SK-N-SH treated with all-trans-retinoic acid at 6 μM for 48 hours (cell line): ENCODE measurements around the gene PTPRD.

ENCODE experiments used
- ATAC-seq: fragments of 200-7000 bp; cut with Tn5 transposase; 3 replicates; pipeline ENCODE4 v1.9.1; 2020; ENCODE audit warnings: mild to moderate bottlenecking, moderate library complexity
- ARNTL ChIP-seq: fragments of 450-650 bp; formaldehyde crosslinking; IDR thresholded peaks from 2 replicates; pipeline ENCODE4 v1.5.0; 2020; ENCODE audit warnings: low read depth, mild to moderate bottlenecking, moderate library complexity, borderline replicate concordance
- CREB5 ChIP-seq: fragments of 250-450 bp; sonication (Bioruptor Pico); IDR thresholded peaks from 2 replicates; pipeline ENCODE4 v1.5.1; 2020; ENCODE audit warnings: low read depth, mild to moderate bottlenecking, moderate library complexity
- CSDC2 ChIP-seq: fragments of 250-450 bp; sonication (Bioruptor Pico); IDR thresholded peaks from 2 replicates; pipeline ENCODE4 v1.5.0; 2020; ENCODE audit warnings: mild to moderate bottlenecking, moderate library complexity
- CSRNP3 ChIP-seq: fragments of 250-450 bp; sonication (Bioruptor Pico); IDR thresholded peaks from 2 replicates; pipeline ENCODE4 v1.5.1; 2021; ENCODE audit warnings: mild to moderate bottlenecking, moderate library complexity
- ESRRG ChIP-seq: fragments of 250-450 bp; sonication (Bioruptor Pico); IDR thresholded peaks from 2 replicates; pipeline ENCODE4 v1.6.1; 2021; ENCODE audit warnings: mild to moderate bottlenecking
- GLIS3 ChIP-seq: fragments of 250-450 bp; sonication (Bioruptor Pico); IDR thresholded peaks from 2 replicates; pipeline ENCODE4 v1.5.0; 2020; ENCODE audit warnings: mild to moderate bottlenecking, moderate library complexity
- ISL1 ChIP-seq: fragments of 250-450 bp; sonication (Bioruptor Pico); IDR thresholded peaks from 2 replicates; pipeline ENCODE4 v2.1.2; 2022; ENCODE audit warnings: mild to moderate bottlenecking, moderate library complexity
- OSR1 ChIP-seq: fragments of 250-450 bp; sonication (Bioruptor Pico); IDR thresholded peaks from 2 replicates; pipeline ENCODE4 v1.8.0; 2022; ENCODE audit warnings: moderate library complexity, mild to moderate bottlenecking, inconsistent platforms
- PATZ1 ChIP-seq: fragments of 250-450 bp; sonication (Bioruptor Pico); IDR thresholded peaks from 2 replicates; pipeline ENCODE4 v1.8.0; 2020; ENCODE audit warnings: mild to moderate bottlenecking, moderate library complexity, borderline replicate concordance
- POU6F1 ChIP-seq: fragments of 250-450 bp; sonication (Bioruptor Pico); IDR thresholded peaks from 2 replicates; pipeline ENCODE4 v1.8.0; 2021; ENCODE audit warnings: low read depth, mild to moderate bottlenecking, moderate library complexity, borderline replicate concordance
- PPARA ChIP-seq: fragments of 250-450 bp; sonication (Bioruptor Pico); IDR thresholded peaks from 2 replicates; pipeline ENCODE4 v1.5.0; 2020; ENCODE audit warnings: mild to moderate bottlenecking, borderline replicate concordance
- RARB ChIP-seq: fragments of 250-450 bp; sonication (Bioruptor Pico); IDR thresholded peaks from 2 replicates; pipeline ENCODE4 v1.8.0; 2021; ENCODE audit warnings: mild to moderate bottlenecking, moderate library complexity
- SNAI2 ChIP-seq: fragments of 250-450 bp; sonication (Bioruptor Pico); IDR thresholded peaks from 2 replicates; pipeline ENCODE4 v1.5.0; 2020; ENCODE audit warnings: mild to moderate bottlenecking, moderate library complexity
- TCF4 ChIP-seq: fragments of 250-450 bp; sonication (Bioruptor Pico); IDR thresholded peaks from 2 replicates; pipeline ENCODE4 v1.8.0; 2021; ENCODE audit warnings: mild to moderate bottlenecking, moderate library complexity, borderline replicate concordance
- TOX ChIP-seq: fragments of 250-450 bp; sonication (Bioruptor Pico); IDR thresholded peaks from 2 replicates; pipeline ENCODE4 v1.8.0; 2021; ENCODE audit warnings: mild to moderate bottlenecking, moderate library complexity, borderline replicate concordance
- ZC3H10 ChIP-seq: fragments of 250-450 bp; sonication (Bioruptor Pico); IDR thresholded peaks from 2 replicates; pipeline ENCODE4 v1.5.1; 2021; ENCODE audit warnings: mild to moderate bottlenecking, moderate library complexity
- ZFP3 ChIP-seq: fragments of 250-450 bp; sonication (Bioruptor Pico); IDR thresholded peaks from 2 replicates; pipeline ENCODE4 v1.5.0; 2020; ENCODE audit warnings: mild to moderate bottlenecking, moderate library complexity
- ZFP30 ChIP-seq: fragments of 450-650 bp; formaldehyde crosslinking; IDR thresholded peaks from 2 replicates; pipeline ENCODE4 v1.5.0; 2022; ENCODE audit warnings: mild to moderate bottlenecking, moderate library complexity
- ZNF70 ChIP-seq: fragments of 450-650 bp; formaldehyde crosslinking; IDR thresholded peaks from 2 replicates; pipeline ENCODE4 v1.5.0; 2020; ENCODE audit warnings: mild to moderate bottlenecking, moderate library complexity

The PTPRD gene

GRCh38 chr9:8764051-8764450 lies 1848.8 kb downstream of the PTPRD start (continued):
- TF ChIP-seq CREB5 (CRISPR knock-in tag) = no peak
- TF ChIP-seq ZFP30 = no peak

- TF ChIP-seq ZNF70 (CRISPR knock-in tag) (no peak), ZFP3 (CRISPR knock-in tag) (no peak), TCF4 (no peak), OSR1 (CRISPR knock-in tag) (no peak), CSRNP3 (CRISPR knock-in tag) (no peak), PATZ1 (CRISPR knock-in tag) (no peak), CSDC2 (CRISPR knock-in tag) (no peak), ISL1 (CRISPR knock-in tag) (no peak), CREB5 (CRISPR knock-in tag) (no peak), ZC3H10 (CRISPR knock-in tag) (no peak), GLIS3 (CRISPR knock-in tag) (no peak), POU6F1 (CRISPR knock-in tag) (no peak), TOX (CRISPR knock-in tag) (no peak)
- no peak for ATAC-seq
Measured at GRCh38 chr9:8762479-8763085, 1850.2 kb downstream of the PTPRD start.

GRCh38 chr9:8760000-8760767 lies 1852.6 kb downstream of the PTPRD start:
- no peak for ATAC-seq
- no peak for TF ChIP-seq ZFP3 (CRISPR knock-in tag)
- no peak for TF ChIP-seq CSRNP3 (CRISPR knock-in tag)
- no peak for TF ChIP-seq ZNF70 (CRISPR knock-in tag)
- TF ChIP-seq ARNTL (CRISPR knock-in tag) = no peak
- no peak for TF ChIP-seq ZFP30
- TF ChIP-seq PPARA = no peak
- TF ChIP-seq SNAI2 (CRISPR knock-in tag) = no peak
- TF ChIP-seq RARB (CRISPR knock-in tag) = no peak
- no peak for TF ChIP-seq PATZ1 (CRISPR knock-in tag)
- no peak for TF ChIP-seq ESRRG (CRISPR knock-in tag)
